HUES6 (cell line): Measurements from ENCODE around the gene CCDC9.

Experiments
- H3K27ac ChIP-seq: 2 replicates; pipeline ENCODE4 v1.7.0; 2013; ENCODE audit warnings: low read depth, mild to moderate bottlenecking, low read length, inconsistent platforms
- H3K27me3 ChIP-seq: 2 replicates; pipeline ENCODE4 v1.6.1; 2013; ENCODE audit warnings: low read length; ENCODE audit not compliant: control insufficient read depth, insufficient read depth
- H3K36me3 ChIP-seq: 2 replicates; pipeline ENCODE4 v1.6.1; 2013; ENCODE audit warnings: low read length; ENCODE audit not compliant: control insufficient read depth, insufficient read depth
- H3K4me1 ChIP-seq: 2 replicates; pipeline ENCODE4 v1.6.1; 2013; ENCODE audit warnings: low read length; ENCODE audit not compliant: control insufficient read depth, insufficient read depth
- H3K4me3 ChIP-seq: 2 replicates; pipeline ENCODE4 v1.5.1; 2013; ENCODE audit warnings: low read depth, low read length
- H3K9ac ChIP-seq: one replicate; pipeline ENCODE4 v1.6.1; 2013; ENCODE audit warnings: mild to moderate bottlenecking, low read length
- H3K9me3 ChIP-seq: 2 replicates; pipeline ENCODE4 v1.6.1; 2013; ENCODE audit warnings: low read depth, low read length; ENCODE audit not compliant: control insufficient read depth, insufficient read depth

Gene CCDC9

DNA sequence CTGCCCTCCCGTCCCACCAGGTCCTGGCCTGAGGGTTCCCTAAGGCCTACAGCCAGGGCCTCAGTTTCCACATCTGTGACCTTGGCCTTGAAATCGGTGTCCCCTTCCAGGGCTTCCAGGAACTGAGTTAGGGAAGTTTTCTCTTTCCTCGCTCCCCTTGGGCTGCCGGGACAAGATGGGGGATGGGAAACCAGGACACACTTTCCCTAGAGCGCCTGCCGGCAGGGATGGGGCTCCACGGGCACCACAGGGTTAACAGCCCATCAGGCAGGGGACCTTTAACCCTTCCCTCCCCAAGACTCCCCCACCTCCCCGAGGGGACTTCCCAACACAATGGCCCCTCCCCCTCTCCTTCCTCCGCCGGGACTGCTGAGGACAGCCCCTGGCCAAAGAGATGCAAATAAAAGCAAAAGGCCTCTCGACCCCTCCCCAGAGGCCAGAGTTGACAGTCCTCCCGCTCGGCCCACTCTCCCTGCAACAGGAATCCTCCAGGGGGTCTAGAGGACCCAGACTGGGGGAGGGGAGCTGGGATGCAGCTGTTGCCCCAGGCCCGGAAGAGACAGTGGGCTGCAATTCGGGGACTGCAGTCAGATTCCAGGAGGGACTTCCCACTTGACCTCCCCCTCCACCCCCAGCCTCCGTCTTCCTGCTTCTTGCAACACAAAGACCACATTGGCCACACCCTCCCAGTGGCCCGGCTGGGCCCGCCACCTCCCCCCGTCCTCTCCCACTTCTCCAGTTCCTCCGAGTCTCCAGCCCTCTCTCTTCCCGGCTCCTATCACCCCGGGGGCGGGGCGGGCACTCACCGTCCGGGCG, 28.8 kb upstream of the CCDC9 start:
- peak overlapping the region; percentile 86 for H3K4me3 ChIP-seq
- no peaks in the 10 kb centered on the region for H3K9me3 ChIP-seq
- peak overlapping the region; percentile 81 for H3K9ac ChIP-seq
- H3K27me3 ChIP-seq, result no peaks in the 10 kb centered on the region; the same call in 1 of the 2 replicates
- peaks cover 41% of the 10 kb centered on the region for H3K4me1 ChIP-seq
- H3K27ac ChIP-seq, result peak overlapping the region; percentile 90
- H3K36me3 ChIP-seq, result peaks cover 9% of the 10 kb centered on the region

DNA sequence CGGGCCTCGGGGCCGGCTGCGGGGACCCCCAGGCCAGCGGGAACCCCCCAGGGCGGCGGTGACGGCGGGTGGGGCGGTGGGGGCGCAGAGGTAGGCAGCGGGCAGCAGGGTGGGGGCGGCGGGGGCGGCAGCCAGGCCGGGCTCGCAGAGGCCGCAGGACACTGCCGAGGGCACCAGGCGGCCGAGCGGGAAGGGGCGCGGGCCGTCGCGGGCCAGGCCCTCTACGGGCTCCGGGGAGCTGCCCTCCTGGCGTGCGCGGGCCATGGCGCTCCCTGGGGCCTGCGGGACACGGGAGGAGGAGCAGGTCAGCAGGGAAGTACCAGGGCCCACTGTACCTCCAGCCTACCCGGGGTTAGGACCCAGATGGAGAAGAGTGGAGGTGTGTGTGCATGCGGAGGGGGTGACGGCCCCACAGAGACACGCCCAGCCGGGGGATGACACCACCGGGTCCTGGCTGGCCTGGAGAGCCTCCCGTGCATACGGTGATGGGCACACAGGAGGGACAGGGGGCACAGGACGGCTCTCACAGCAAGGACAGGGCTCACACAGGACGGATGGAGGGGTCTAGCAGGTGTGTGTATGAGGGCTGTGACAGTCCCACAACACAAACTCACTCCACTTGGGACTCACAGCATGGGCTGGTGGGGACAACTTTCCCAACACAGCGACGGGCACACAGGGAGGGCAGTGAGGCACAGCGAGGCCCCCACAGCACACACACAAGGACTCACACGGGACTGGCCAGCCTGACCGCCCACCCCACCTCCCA, 28.0 kb upstream of the CCDC9 start:
- Histone ChIP-seq H3K27ac (peak overlapping the region; percentile 90; the same call in 1 of the 2 replicates), H3K36me3 (peaks cover 9% of the 10 kb centered on the region), H3K4me1 (peaks cover 42% of the 10 kb centered on the region), H3K9me3 (no peaks in the 10 kb centered on the region), H3K4me3 (peak overlapping the region; percentile 86), H3K27me3 (no peaks in the 10 kb centered on the region; the same call in 1 of the 2 replicates), H3K9ac (peak overlapping the region; percentile 82)

DNA sequence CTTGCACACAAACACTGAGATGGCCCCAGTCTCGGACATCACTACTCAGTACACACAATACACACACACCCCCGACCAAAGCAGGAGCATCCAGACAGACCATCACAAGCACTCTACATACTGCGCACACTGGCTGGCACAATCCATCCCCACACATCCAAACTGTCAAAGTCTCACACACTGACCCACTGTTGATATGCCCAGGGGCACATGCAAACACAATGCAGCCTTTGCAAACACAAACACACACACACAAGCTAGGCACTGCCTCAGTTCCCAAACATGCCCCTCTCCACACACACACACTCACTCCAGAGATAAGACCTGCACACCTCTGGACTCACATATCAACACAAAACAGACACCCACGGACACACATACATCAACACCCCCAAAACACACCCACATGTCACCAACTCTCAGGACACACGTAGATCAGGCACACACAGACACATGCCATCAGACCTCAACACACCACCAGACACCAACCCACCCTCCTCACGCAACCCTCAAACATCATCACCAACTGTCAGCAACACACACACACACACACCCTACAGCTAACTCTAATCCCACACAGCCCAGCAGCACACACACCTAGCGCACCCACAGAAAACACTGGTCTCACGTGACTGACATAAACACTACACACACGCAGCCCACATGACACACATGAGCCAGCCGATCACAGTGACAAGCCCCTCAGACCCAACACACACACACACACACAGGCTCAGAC, 27.2 kb upstream of the CCDC9 start:
- H3K4me3 ChIP-seq, result peak overlapping the region; percentile 86
- no peaks in the 10 kb centered on the region for H3K9me3 ChIP-seq
- 0 out of 2 replicates have a peak, but pooled peaks cover 5% of the 10 kb centered on the region for H3K36me3 ChIP-seq
- no peaks in the 10 kb centered on the region; the same call in 1 of the 2 replicates for H3K27me3 ChIP-seq
- peak overlapping the region; percentile 82 for H3K9ac ChIP-seq
- no peak overlapping the region for H3K27ac ChIP-seq
- H3K4me1 ChIP-seq, result peaks cover 42% of the 10 kb centered on the region

DNA sequence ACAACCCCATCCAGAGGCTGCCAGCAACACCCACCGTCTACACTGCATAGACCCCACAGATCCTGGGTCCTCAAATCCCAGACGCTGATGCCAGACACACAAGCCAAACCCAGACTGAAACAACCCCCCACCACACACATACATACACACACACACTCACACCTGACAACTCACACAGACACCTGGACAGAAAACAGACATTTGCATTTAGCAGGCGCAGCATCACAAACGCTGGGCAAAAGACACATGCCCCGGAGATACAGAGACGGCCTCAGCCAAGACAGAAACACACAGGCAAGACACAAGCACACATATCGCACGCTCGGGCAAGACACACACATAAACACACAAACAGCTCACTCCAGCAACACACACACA, 26.7 kb upstream of the CCDC9 start:
- Histone ChIP-seq H3K4me3 (peak overlapping the region; percentile 86), H3K27me3 (no peaks in the 10 kb centered on the region; the same call in 1 of the 2 replicates), H3K36me3 (0 out of 2 replicates have a peak, but pooled peaks cover 5% of the 10 kb centered on the region), H3K27ac (no peak overlapping the region), H3K9me3 (no peaks in the 10 kb centered on the region), H3K4me1 (peaks cover 42% of the 10 kb centered on the region), H3K9ac (peak overlapping the region; percentile 82)

- Histone ChIP-seq H3K4me3 (peak overlapping the region; percentile 86), H3K4me1 (peaks cover 40% of the 10 kb centered on the region), H3K36me3 (0 out of 2 replicates have a peak, but pooled peaks cover 2% of the 10 kb centered on the region), H3K9me3 (no peaks in the 10 kb centered on the region), H3K27me3 (no peaks in the 10 kb centered on the region; the same call in 1 of the 2 replicates), H3K27ac (peak overlapping the region; percentile 68; the same call in 1 of the 2 replicates), H3K9ac (peak overlapping the region; percentile 82)
Observed at GRCh38 chr19:47230054-47230920, 26.0 kb upstream of the CCDC9 start.

DNA sequence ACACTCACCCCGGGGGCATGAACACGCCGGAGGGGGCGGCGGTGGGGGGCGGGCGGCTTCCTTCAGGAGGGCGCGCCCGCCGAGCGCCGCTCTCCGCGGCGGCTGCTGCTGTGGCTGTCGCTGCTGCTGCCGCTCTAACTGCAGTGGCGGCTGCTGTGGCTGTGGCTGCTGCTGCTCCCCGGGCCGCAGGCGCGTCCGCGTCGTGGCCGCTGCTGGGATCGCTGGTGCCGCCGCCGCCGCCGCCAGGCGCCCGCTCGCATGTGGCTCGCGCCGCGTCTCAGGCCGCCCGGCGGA, 25.5 kb upstream of the CCDC9 start, which contains the start of gene BBC3:
Gene BBC3 (minus strand): TSS at position 279 of the 294 bp plus-strand sequence. CDS start 2,768 bp downstream, outside the sequence.
- Histone ChIP-seq H3K4me1 (peaks cover 34% of the 10 kb centered on the region), H3K36me3 (no peaks in the 10 kb centered on the region), H3K4me3 (peak within 1 kb of the TSS; percentile 86), H3K27ac (peak within 1 kb of the TSS; percentile 68), H3K9me3 (no peaks in the 10 kb centered on the region), H3K9ac (peak within 1 kb of the TSS; percentile 93), H3K27me3 (no peaks in the 10 kb centered on the region; the same call in 1 of the 2 replicates)

DNA sequence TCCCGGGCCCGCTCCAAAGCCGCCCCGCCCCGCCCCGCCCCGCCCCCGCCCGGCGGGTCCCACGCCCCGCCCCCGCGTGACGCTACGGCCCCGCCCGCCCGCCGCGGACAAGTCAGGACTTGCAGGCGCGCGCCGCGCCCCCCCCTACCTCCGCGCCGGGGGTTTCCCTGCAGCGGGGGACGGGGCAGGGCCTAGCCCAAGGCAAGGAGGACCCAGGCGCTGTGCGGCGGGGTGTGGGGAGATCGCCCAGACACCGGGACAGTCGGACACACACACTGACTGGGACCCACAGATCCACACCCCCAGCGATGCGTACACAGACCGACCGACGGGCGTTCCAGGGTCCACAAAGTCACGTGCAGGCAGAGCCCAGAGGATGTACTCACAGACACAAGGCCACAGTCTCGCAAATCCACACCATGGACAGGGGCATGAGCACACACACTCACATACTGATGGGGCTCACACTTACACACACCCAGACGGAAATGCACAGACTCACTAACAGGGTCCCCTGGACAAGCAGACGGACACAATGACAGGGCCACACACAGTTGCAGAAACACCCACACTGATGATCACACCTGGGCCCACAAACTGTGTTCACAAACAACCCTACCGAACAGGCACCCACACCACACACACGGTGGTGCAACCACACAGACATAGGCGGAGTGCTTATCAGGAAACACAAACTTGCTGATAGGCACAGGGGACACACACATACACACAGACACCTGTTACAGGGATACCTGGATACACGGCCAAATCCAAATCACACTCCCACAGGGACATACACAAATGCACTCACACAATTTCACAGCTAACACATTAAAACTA, 24.9 kb upstream of the CCDC9 start:
- Histone ChIP-seq H3K4me1 (peaks cover 34% of the 10 kb centered on the region), H3K27me3 (no peaks in the 10 kb centered on the region; the same call in 1 of the 2 replicates), H3K4me3 (peak overlapping the region; percentile 86), H3K27ac (peak overlapping the region; percentile 66), H3K36me3 (no peaks in the 10 kb centered on the region), H3K9ac (peak overlapping the region; percentile 93), H3K9me3 (no peaks in the 10 kb centered on the region)

DNA sequence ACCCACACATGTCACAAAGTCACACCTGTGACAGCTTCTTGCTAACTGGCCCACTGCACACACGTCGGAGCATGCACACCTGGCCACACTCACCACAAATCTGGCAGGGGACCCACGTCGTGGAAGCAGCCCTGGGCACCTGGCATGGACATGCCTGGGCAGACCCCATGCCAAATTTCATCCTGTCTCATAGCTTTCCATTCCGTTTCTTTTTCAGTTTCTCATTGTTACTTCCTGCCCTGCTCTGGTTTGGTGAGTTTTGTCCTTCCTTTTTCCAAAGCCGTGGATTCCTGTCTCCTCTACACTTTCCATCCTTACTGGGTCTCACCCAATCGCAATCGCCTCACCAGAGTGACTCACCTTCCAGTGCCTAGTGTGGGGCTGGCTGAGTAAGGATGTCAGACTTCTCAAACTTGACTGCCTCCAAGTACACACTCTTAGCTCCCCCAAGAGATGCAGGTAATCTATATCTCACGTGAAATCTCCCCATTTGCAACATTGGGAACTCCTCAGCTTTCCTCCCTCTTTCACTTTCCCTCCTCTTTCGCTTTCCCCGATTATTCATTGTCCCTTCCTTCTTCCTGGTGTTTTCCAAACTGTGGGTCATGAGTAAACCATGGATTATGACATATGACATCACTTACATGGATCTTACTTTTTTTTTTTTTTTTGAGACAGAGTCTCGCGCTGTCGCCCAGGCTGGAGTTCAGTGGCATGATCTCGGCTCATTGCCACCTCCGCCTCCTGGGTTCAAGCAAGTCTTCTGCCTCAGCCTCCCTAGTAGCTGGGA, 23.7 kb upstream of the CCDC9 start:
- H3K27me3 ChIP-seq, result no peaks in the 10 kb centered on the region; the same call in 1 of the 2 replicates
- H3K9me3 ChIP-seq, result no peaks in the 10 kb centered on the region
- peaks cover 28% of the 10 kb centered on the region for H3K4me1 ChIP-seq
- peak overlapping the region; percentile 13; the same call in 1 of the 2 replicates for H3K4me3 ChIP-seq
- H3K27ac ChIP-seq, result peak overlapping the region; percentile 66
- H3K36me3 ChIP-seq, result no peaks in the 10 kb centered on the region
- H3K9ac ChIP-seq, result peak overlapping the region; percentile 66

DNA sequence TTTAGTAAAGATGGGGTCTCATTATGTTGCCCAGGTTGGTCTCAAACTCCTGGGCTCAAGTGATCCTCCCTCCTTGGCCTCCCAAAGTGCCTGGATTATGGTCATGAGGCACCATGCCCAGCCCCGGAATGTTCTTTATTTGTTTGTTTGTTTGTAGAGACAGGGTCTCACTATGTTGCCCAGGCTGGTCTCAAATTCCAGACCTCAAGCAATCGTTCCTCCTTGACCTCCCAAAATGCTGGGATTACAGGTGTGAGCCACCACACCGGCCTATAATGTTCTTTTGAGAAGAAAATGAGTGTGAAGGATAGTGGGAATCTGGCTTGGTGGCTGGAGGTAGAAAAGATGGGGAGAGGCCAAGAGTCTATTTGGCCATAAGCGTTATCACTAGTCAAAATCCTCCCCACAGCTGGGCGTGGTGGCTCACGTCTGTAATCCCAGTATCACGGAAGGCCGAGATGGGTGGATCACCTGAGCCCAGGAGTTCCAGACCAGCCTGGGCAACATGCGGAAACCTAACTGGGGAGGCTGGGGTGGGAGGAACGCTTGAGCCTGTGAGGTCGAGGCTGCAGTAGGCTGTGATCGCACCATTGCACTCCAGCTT, 20.2 kb upstream of the CCDC9 start:
- Histone ChIP-seq H3K27ac (no peak overlapping the region), H3K27me3 (peaks cover 21% of the 10 kb centered on the region), H3K4me1 (peaks cover 21% of the 10 kb centered on the region), H3K9ac (no peak overlapping the region), H3K36me3 (no peaks in the 10 kb centered on the region), H3K4me3 (no peak overlapping the region), H3K9me3 (no peaks in the 10 kb centered on the region)
